IPS DF 4.7 (cell line): ENCODE measurements around the gene CCER1.
A peak's percentile ranks its signal among the peaks of the same experiment; 100 is the strongest.

Experiments
- DNase-seq: peaks from one replicate; pipeline ENCODE4 v3.0.0-alpha.2; 2013; ENCODE audit warnings: low spot score; ENCODE audit errors: extremely low read depth

CCER1 gene

DNA sequence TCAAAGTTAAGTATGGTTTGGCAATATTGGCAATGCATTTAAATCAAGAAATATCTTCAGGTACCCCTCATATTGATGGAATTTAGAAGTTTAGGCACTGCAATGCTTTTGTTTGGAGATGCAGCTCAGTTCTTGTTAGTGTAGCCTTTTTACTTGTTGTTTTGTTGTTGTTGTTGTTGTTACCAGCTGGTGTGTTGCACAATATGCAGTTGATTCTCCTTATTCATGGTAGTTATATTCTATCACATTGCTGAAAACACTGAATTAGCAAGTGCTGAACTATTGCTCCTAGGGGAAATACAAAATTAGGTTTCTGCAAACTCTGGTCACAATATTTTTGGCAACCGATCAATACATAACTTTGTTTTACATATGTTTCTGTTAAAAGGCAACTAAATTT is 34.8 kb downstream of the CCER1 start:
- no peak for DNase-seq

DNA sequence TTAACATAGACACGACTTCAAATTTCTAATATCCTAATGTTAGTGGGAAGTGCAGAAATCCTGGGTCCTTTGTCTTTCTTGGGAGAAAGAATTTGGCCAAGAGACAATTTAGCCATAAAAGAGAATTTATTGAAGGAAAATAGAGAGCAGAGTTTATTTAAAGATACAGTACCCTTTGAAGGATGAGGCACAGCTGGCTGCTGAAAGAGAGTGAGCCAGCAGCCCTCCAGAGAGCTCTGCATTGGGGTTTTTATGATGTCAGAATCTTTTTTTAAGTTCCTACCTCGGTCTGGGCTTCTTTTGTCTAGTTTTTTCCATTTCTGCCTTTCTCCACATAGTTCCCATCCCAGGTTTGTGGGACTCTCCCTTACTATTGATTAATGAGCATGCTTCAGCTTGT is 37.5 kb downstream of the CCER1 start:
- DNase-seq: no peak

DNA sequence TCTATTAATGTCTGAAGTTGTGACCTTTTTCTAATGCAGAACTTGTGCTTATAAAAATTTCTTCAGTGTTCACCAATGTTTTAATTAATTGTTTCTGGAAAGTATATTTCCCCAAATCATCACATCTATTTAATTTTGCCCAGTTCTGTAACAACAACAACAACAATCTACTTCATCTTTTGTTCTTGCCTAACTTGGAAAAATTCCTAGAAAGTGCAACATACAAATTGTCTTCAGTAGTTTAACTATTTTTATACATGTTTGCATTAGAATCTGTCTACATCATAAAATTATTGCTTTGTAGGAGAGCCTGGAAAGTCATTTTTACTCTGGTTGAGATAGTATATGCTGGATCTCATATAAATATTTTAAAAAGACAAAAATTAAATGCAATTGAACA is 38.5 kb downstream of the CCER1 start:
- DNase-seq: no peak

DNA sequence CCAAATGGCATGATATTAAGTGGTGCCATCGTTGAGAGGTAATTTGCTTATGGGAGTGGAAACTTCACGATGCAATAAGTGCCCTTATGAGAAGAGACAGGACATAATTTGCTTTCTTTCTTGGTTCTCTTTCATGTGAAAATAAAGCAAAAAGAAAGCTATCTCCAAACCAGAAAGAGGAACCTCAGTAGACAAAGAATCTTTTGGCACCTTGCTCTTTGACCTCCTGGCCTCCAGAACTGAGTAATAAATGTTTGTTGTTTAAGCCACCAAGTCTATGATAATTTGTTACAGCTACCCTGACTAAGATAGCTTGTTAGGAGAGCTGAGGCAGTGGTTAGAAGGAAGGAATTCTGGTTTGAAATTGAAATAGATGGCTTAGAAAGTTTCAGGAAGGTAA is 39.6 kb downstream of the CCER1 start:
- no peak for DNase-seq

DNA sequence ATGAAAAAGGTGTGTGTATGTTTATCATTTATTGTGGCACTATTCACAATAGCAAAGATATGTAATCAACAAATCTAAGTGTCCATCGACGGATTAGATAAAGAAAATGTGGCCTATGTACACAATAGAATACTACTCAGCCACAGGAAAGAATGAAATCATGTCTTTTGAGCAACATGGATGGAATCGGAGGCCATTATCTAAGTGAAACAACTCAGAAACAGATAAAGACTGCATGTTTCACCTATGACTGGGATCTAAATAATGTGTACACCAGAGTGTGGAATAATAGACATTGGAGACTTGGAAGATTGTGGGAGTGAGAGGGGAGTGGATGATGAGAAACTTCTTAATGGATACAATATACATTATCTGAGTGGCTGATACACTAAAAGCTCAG is 44.0 kb downstream of the CCER1 start:
- no peak for DNase-seq

DNA sequence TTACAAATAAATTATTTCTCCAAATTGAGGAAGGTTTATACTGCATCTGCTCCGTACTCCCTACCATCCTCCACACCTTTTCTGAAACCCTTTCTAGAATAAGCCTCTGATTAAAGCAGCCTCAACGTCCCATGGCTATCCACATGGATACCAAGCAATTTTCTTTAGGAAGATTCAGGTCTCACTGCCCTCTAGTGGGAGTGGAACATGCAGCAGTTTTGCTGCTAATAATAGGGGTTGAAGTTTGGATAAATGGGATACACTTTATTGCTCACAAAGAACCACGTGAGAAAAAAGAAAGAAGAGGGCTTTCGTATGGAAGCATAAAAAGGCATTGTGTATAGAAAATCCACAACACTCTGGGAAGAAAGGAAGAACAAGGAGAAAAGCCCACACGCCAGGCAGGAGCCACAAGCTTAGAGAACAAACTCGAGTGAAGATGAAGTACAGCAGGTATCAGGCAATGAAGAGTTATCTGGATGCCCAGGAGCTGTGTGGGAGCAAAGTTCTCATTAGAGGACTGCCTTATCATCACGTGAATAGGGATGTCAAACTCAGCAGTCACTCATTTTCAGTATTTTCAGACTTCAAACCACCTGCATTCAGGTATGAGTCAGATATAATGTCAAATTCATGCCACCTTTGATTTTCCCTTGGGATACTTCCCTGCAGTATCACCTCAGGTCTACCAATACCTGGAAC is 45.8 kb downstream of the CCER1 start:
- peak; percentile 51 for DNase-seq

DNA sequence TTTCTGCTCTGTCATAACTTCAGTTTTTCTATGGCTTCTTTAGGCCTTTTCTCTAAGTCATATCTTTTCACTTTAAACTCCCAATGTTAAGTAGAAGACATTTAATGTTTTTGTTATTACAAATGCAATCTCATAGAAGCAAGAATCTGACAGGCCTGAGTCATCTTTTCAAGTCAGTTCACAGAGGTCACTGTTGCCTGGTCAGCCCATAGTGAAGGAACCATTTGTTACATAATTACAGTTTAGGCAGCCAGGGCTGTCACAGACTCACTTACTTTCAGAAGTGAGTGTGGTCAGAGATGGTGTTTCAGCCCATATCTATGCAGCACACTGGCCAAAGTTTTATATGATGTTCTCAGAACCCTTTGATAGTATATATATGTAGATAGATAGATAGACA is 46.5 kb downstream of the CCER1 start:
- no peak for DNase-seq

DNA sequence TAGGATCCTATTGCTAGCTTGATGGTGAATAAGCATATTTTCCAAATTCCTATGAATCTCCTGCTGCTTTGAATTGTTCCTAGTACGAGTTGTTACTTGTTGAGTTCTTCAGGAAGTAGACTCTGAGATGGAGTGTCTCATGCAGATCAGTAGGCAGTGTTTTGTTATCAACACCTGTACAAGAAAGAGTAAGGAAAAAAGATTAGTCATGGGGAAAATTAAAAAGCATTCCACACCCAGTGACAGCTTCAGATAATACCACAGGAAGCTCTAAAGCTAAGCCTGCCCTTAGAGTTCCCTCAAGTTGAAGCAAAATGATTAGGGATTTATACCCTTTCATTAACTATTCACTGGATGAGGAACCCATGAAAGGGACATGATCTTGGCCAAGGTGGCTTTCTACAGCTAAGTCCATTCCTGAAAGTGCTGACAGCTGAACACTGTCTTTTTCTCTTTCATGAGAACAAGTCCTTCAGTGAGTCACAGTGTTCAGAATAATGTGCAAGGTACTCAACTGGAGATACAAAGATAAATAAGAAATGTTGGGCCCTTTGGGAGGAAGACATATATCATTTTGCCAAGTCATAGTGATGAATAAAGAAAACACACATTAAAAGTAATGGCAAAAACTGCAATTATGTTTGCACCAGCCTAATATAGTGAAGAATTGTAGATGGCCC is 49.1 kb downstream of the CCER1 start:
- no peak for DNase-seq

DNA sequence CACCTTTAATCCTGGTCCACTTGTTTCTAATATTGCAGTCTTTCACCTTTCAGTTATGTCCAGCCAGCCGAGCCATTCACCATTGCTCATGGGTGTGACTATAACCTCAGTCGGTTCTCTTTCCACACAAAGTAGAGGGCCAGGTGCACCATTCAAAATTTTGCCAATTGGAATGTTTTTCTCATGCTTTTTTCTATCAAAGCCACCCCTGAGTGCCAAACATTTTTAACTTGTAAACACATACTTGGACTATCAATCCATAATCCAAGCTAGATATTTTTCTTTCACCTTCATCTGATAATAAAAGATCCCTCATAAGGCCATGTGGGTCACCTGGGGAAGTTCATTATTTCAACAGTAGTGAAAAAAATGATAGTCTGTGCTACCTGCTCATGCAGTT is 52.4 kb downstream of the CCER1 start:
- DNase-seq: no peak
